GM21528 (cell line): ENCODE measurements around the gene GLIS1.
A peak's percentile ranks its signal among the peaks of the same experiment; 100 is the strongest.
"Not testable (repeated sequence)": the region's sequence is repeated elsewhere in the genome, so short reads cannot be mapped to it uniquely, and the experiment has no call there.

Source experiments
- ATAC-seq: cut with Tn5 transposase; IDR thresholded peaks from one replicate; pipeline ENCODE4 v1.9.1; 2021; ENCODE audit warnings: mild to moderate bottlenecking, moderate library complexity; ENCODE audit not compliant: unreplicated experiment, low FRiP score

The GLIS1 gene

GRCh38 chr1:53739109-53739681 lies at the start of gene GLIS1:
GLIS1 (minus strand) TSS chr1:53739164; CDS start chr1:53738064, 1,100 bp downstream.
- peak; percentile 90 for ATAC-seq

GRCh38 chr1:53787655-53788054 lies 48.7 kb upstream of the GLIS1 start:
- no peak for ATAC-seq

- no peak for ATAC-seq
Observed at GRCh38 chr1:53783056-53783455, 44.1 kb upstream of the GLIS1 start.

GRCh38 chr1:53781654-53782053 lies 42.7 kb upstream of the GLIS1 start:
- ATAC-seq = no peak

- ATAC-seq = no peak
Observed at GRCh38 chr1:53777272-53777671, 38.3 kb upstream of the GLIS1 start.

- no peak for ATAC-seq
Observed at GRCh38 chr1:53771648-53772047, 32.7 kb upstream of the GLIS1 start.

- no peak for ATAC-seq
Observed at GRCh38 chr1:53769780-53770179, 30.8 kb upstream of the GLIS1 start.

- no peak for ATAC-seq
Observed at GRCh38 chr1:53769184-53769583, 30.2 kb upstream of the GLIS1 start.

GRCh38 chr1:53766831-53767405 lies 28.0 kb upstream of the GLIS1 start:
- no peak for ATAC-seq

- no peak for ATAC-seq
Observed at GRCh38 chr1:53766194-53766742, 27.3 kb upstream of the GLIS1 start.

- no peak for ATAC-seq
Observed at GRCh38 chr1:53765657-53766056, 26.7 kb upstream of the GLIS1 start.

- ATAC-seq = no peak
Observed at GRCh38 chr1:53763911-53764310, 24.9 kb upstream of the GLIS1 start.

GRCh38 chr1:53763461-53763860 lies 24.5 kb upstream of the GLIS1 start:
- no peak for ATAC-seq

- not testable (repeated sequence) for ATAC-seq
Observed at GRCh38 chr1:53760497-53760896, 21.5 kb upstream of the GLIS1 start.

- ATAC-seq = no peak
Observed at GRCh38 chr1:53755874-53756273, 16.9 kb upstream of the GLIS1 start.

GRCh38 chr1:53754484-53755312 lies 15.7 kb upstream of the GLIS1 start:
- no peak for ATAC-seq

GRCh38 chr1:53752281-53752680 lies 13.3 kb upstream of the GLIS1 start:
- ATAC-seq = no peak

GRCh38 chr1:53747841-53748240 lies 8.9 kb upstream of the GLIS1 start:
- no peak for ATAC-seq

GRCh38 chr1:53740621-53741105 lies 1.7 kb upstream of the GLIS1 start:
- no peak for ATAC-seq

GRCh38 chr1:53738205-53739108 lies 507 bp downstream of the GLIS1 start:
- peak; percentile 29 for ATAC-seq
